H1 (cell line): ENCODE results near the gene PPM1L. TPM values are rescaled to one million over a fixed set of nuclear protein-coding genes. Genes with fewer than 3 reads are reported as not detected.

ENCODE experiments used
- FOSL1 ChIP-seq: IDR thresholded peaks from 2 replicates; pipeline ENCODE4 v1.6.1; 2011; ENCODE audit warnings: mild to moderate bottlenecking, low read depth, low read length, moderate library complexity; ENCODE audit not compliant: insufficient read depth
- KDM5A ChIP-seq: fragments of 200-600 bp; IDR thresholded peaks from 2 replicates; pipeline ENCODE4 v1.7.1; 2012; ENCODE audit warnings: mild to moderate bottlenecking, low read length, inconsistent platforms, mixed read lengths
- TAF1 ChIP-seq: IDR thresholded peaks from 2 replicates; pipeline ENCODE4 v1.6.1; 2011; ENCODE audit warnings: mild to moderate bottlenecking, low read depth, low read length
- TBP ChIP-seq: IDR thresholded peaks from 2 replicates; pipeline ENCODE4 v1.6.1; 2011; ENCODE audit warnings: low read depth, low read length, improper control_type of control experiment
- polyA plus RNA-seq, 7 experiments: library from polyadenylated mRNA; depleted of rRNA in 3 of 7; stranded (reverse) in 5 of 7; unstranded in 2 of 7; fragments of >200 nt in 5 of 7; fragments of 200-250 nt in 2 of 7; gene quantifications; 1 replicate in 5 of 7; 2 replicates in 1 of 7; 4 replicates in 1 of 7; pipeline versions ENCODE4 v1.2.1 to v1.2.3, GENCODE V29; 2011 to 2013; ENCODE audit warnings: missing spikeins in 2 of 7, mixed read lengths in 2 of 7
- total RNA-seq: library from RNA; stranded (reverse); fragmentation: NEBNext Ultra II Directional; extraction: Animal tissue kit (Norgen Biotek cat#: 25700); gene quantifications from 2 replicates; pipeline ENCODE4 v1.2.1, GENCODE V29; 2021
- TF ChIP-seq, protein P1 (sequence below): fragments of 300-600 bp; sonication (generic); IDR thresholded peaks from 2 replicates; pipeline ENCODE4 v1.7.1; 2012; ENCODE audit warnings: low read length, moderate library complexity, mild to moderate bottlenecking, inconsistent platforms; ENCODE audit not compliant: insufficient replicate concordance

PPM1L gene
- total and polyA plus RNA-seq, 2 of the 8 experiments (the other 6 are each of a cell fraction or from before 2014, with no cell fraction given): 2.8 to 18.1 TPM

DNA sequence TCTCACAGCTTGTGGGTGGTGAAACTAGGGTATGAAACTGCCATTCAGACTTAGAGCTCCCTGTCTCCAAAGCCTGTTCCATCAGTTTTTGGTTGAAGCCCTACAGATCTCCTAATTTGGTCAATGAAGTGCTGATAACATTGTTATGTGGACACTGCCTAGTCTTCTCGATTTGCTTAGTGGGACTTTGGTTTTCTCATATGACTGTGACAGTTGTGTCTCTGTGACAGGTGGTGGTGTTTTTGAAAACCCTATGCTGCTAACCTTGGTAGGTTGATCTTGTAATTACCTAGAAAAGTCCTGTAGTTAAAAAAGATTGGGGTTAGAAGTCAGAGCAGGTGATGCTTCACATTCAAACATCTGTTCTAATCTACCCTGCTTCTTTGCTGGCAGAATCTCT lies 9.2 kb downstream of the PPM1L start (continued):
- no peak for TF ChIP-seq FOSL1
- TF ChIP-seq, protein P1, sequence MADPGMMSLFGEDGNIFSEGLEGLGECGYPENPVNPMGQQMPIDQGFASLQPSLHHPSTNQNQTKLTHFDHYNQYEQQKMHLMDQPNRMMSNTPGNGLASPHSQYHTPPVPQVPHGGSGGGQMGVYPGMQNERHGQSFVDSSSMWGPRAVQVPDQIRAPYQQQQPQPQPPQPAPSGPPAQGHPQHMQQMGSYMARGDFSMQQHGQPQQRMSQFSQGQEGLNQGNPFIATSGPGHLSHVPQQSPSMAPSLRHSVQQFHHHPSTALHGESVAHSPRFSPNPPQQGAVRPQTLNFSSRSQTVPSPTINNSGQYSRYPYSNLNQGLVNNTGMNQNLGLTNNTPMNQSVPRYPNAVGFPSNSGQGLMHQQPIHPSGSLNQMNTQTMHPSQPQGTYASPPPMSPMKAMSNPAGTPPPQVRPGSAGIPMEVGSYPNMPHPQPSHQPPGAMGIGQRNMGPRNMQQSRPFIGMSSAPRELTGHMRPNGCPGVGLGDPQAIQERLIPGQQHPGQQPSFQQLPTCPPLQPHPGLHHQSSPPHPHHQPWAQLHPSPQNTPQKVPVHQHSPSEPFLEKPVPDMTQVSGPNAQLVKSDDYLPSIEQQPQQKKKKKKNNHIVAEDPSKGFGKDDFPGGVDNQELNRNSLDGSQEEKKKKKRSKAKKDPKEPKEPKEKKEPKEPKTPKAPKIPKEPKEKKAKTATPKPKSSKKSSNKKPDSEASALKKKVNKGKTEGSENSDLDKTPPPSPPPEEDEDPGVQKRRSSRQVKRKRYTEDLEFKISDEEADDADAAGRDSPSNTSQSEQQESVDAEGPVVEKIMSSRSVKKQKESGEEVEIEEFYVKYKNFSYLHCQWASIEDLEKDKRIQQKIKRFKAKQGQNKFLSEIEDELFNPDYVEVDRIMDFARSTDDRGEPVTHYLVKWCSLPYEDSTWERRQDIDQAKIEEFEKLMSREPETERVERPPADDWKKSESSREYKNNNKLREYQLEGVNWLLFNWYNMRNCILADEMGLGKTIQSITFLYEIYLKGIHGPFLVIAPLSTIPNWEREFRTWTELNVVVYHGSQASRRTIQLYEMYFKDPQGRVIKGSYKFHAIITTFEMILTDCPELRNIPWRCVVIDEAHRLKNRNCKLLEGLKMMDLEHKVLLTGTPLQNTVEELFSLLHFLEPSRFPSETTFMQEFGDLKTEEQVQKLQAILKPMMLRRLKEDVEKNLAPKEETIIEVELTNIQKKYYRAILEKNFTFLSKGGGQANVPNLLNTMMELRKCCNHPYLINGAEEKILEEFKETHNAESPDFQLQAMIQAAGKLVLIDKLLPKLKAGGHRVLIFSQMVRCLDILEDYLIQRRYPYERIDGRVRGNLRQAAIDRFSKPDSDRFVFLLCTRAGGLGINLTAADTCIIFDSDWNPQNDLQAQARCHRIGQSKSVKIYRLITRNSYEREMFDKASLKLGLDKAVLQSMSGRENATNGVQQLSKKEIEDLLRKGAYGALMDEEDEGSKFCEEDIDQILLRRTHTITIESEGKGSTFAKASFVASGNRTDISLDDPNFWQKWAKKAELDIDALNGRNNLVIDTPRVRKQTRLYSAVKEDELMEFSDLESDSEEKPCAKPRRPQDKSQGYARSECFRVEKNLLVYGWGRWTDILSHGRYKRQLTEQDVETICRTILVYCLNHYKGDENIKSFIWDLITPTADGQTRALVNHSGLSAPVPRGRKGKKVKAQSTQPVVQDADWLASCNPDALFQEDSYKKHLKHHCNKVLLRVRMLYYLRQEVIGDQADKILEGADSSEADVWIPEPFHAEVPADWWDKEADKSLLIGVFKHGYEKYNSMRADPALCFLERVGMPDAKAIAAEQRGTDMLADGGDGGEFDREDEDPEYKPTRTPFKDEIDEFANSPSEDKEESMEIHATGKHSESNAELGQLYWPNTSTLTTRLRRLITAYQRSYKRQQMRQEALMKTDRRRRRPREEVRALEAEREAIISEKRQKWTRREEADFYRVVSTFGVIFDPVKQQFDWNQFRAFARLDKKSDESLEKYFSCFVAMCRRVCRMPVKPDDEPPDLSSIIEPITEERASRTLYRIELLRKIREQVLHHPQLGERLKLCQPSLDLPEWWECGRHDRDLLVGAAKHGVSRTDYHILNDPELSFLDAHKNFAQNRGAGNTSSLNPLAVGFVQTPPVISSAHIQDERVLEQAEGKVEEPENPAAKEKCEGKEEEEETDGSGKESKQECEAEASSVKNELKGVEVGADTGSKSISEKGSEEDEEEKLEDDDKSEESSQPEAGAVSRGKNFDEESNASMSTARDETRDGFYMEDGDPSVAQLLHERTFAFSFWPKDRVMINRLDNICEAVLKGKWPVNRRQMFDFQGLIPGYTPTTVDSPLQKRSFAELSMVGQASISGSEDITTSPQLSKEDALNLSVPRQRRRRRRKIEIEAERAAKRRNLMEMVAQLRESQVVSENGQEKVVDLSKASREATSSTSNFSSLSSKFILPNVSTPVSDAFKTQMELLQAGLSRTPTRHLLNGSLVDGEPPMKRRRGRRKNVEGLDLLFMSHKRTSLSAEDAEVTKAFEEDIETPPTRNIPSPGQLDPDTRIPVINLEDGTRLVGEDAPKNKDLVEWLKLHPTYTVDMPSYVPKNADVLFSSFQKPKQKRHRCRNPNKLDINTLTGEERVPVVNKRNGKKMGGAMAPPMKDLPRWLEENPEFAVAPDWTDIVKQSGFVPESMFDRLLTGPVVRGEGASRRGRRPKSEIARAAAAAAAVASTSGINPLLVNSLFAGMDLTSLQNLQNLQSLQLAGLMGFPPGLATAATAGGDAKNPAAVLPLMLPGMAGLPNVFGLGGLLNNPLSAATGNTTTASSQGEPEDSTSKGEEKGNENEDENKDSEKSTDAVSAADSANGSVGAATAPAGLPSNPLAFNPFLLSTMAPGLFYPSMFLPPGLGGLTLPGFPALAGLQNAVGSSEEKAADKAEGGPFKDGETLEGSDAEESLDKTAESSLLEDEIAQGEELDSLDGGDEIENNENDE: no peak
- no peak for TF ChIP-seq KDM5A
- no peak for TF ChIP-seq TBP
- no peak for TF ChIP-seq TAF1
